ENCODE measurements around the gene C9orf72. TPM values are rescaled to one million over a fixed set of nuclear protein-coding genes. Genes with fewer than 3 reads are reported as not detected.
A peak's percentile ranks its signal among the peaks of the same experiment; 100 is the strongest.

Gene C9orf72
- total and polyA plus RNA-seq, 9 of the 15 experiments (the other 6 are each of a cell fraction or from before 2014, with no cell fraction given): 2.3 to 7.3 (median 4.1) TPM

DNA sequence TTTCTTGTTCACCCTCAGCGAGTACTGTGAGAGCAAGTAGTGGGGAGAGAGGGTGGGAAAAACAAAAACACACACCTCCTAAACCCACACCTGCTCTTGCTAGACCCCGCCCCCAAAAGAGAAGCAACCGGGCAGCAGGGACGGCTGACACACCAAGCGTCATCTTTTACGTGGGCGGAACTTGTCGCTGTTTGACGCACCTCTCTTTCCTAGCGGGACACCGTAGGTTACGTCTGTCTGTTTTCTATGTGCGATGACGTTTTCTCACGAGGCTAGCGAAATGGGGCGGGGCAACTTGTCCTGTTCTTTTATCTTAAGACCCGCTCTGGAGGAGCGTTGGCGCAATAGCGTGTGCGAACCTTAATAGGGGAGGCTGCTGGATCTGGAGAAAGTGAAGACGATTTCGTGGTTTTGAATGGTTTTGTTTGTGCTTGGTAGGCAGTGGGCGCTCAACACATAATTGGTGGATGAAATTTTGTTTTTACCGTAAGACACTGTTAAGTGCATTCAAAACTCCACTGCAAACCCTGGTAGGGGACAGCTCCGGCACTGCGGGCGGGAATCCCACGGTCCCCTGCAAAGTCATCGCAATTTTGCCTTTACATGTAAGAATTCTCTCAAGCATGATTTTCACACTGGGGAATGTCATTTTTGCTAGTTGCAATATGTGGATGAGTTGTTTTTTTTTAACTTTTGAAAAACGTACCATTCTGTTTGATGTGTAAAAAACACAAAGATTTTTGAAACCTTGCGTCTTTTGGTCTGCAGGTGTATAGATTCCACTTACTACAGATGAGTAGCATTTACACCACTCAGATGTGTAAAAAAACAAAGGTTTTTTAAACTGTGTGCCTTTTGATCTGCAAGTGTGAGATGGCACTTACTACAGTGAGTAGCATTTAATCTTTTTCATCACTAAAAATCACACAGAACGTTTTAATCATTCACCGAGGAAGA lies 631 bp upstream of the C9orf72 start (continued):
- TF ChIP-seq, protein P1, sequence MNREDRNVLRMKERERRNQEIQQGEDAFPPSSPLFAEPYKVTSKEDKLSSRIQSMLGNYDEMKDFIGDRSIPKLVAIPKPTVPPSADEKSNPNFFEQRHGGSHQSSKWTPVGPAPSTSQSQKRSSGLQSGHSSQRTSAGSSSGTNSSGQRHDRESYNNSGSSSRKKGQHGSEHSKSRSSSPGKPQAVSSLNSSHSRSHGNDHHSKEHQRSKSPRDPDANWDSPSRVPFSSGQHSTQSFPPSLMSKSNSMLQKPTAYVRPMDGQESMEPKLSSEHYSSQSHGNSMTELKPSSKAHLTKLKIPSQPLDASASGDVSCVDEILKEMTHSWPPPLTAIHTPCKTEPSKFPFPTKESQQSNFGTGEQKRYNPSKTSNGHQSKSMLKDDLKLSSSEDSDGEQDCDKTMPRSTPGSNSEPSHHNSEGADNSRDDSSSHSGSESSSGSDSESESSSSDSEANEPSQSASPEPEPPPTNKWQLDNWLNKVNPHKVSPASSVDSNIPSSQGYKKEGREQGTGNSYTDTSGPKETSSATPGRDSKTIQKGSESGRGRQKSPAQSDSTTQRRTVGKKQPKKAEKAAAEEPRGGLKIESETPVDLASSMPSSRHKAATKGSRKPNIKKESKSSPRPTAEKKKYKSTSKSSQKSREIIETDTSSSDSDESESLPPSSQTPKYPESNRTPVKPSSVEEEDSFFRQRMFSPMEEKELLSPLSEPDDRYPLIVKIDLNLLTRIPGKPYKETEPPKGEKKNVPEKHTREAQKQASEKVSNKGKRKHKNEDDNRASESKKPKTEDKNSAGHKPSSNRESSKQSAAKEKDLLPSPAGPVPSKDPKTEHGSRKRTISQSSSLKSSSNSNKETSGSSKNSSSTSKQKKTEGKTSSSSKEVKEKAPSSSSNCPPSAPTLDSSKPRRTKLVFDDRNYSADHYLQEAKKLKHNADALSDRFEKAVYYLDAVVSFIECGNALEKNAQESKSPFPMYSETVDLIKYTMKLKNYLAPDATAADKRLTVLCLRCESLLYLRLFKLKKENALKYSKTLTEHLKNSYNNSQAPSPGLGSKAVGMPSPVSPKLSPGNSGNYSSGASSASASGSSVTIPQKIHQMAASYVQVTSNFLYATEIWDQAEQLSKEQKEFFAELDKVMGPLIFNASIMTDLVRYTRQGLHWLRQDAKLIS (CRISPR knock-in tag; IDR thresholded peaks at IDR 0.05): no peak
- TF ChIP-seq JUND (IDR thresholded peaks at IDR 0.05; ENCODE audit: borderline replicate concordance, low read depth, low read length) (peak; percentile 67), JUND (tag; IDR thresholded peaks at IDR 0.05; ENCODE audit: borderline replicate concordance, low read depth, low read length) (peak; percentile 24; the same call in 1 of the 3 replicates), RBM25 (IDR thresholded peaks at IDR 0.05; ENCODE audit: low read depth, low read length, severe bottlenecking) (no peak), ILK (tag; IDR thresholded peaks at IDR 0.05; ENCODE audit: borderline replicate concordance, low read depth) (no peak), BCOR (IDR thresholded peaks at IDR 0.05) (no peak), MEF2D (tag; conservative IDR thresholded peaks at IDR 0.05; ENCODE audit: low read depth) (no peak), TAF9B (IDR thresholded peaks at IDR 0.05; ENCODE audit: partially characterized antibody) (no peak), NR2C1 (IDR thresholded peaks at IDR 0.05) (no peak), NR2C1 (tag; IDR thresholded peaks at IDR 0.05) (no peak), SP2 (IDR thresholded peaks at IDR 0.05; ENCODE audit: extremely low read depth, low read depth, low read length, poor library complexity, severe bottlenecking) (no peak), RBM15 (IDR thresholded peaks at IDR 0.05; ENCODE audit: insufficient read depth, low read length) (no peak), OTX1 (CRISPR knock-in tag; IDR thresholded peaks at IDR 0.05) (no peak), C11orf30 (IDR thresholded peaks at IDR 0.05; ENCODE audit: low read depth) (no peak), LCOR (CRISPR knock-in tag; IDR thresholded peaks at IDR 0.05) (no peak), COPS2 (conservative IDR thresholded peaks at IDR 0.05) (no peak), TGIF2 (CRISPR knock-in tag; IDR thresholded peaks at IDR 0.05) (no peak), YBX1 (IDR thresholded peaks at IDR 0.05) (no peak), NCOA2 (IDR thresholded peaks at IDR 0.05; ENCODE audit: partially characterized antibody in 2 of 2) (no peak)
- TF ChIP-seq, protein P2, sequence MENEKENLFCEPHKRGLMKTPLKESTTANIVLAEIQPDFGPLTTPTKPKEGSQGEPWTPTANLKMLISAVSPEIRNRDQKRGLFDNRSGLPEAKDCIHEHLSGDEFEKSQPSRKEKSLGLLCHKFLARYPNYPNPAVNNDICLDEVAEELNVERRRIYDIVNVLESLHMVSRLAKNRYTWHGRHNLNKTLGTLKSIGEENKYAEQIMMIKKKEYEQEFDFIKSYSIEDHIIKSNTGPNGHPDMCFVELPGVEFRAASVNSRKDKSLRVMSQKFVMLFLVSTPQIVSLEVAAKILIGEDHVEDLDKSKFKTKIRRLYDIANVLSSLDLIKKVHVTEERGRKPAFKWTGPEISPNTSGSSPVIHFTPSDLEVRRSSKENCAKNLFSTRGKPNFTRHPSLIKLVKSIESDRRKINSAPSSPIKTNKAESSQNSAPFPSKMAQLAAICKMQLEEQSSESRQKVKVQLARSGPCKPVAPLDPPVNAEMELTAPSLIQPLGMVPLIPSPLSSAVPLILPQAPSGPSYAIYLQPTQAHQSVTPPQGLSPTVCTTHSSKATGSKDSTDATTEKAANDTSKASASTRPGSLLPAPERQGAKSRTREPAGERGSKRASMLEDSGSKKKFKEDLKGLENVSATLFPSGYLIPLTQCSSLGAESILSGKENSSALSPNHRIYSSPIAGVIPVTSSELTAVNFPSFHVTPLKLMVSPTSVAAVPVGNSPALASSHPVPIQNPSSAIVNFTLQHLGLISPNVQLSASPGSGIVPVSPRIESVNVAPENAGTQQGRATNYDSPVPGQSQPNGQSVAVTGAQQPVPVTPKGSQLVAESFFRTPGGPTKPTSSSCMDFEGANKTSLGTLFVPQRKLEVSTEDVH (IDR thresholded peaks at IDR 0.05; ENCODE audit: low read depth, partially characterized antibody): peak; percentile 45
- TF ChIP-seq, protein P3, sequence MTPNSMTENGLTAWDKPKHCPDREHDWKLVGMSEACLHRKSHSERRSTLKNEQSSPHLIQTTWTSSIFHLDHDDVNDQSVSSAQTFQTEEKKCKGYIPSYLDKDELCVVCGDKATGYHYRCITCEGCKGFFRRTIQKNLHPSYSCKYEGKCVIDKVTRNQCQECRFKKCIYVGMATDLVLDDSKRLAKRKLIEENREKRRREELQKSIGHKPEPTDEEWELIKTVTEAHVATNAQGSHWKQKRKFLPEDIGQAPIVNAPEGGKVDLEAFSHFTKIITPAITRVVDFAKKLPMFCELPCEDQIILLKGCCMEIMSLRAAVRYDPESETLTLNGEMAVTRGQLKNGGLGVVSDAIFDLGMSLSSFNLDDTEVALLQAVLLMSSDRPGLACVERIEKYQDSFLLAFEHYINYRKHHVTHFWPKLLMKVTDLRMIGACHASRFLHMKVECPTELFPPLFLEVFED (CRISPR knock-in tag; conservative IDR thresholded peaks at IDR 0.05): no peak

Measured in K562 (cell line).